Nephron (organoid): ENCODE results near the gene STYK1.
"Not testable (repeated sequence)": the region's sequence is repeated elsewhere in the genome, so short reads cannot be mapped to it uniquely, and the experiment has no call there.

Source experiments
- H3K27ac Mint-ChIP-seq, 3 experiments: 2 replicates each; pipeline ENCODE4 v1.8.0; 2020; ENCODE audit warnings: mixed read lengths in 3 of 3, mild to moderate bottlenecking in 2 of 3, moderate library complexity in 1 of 3
- H3K27me3 Mint-ChIP-seq: 2 replicates; pipeline ENCODE4 v1.8.0; 2021; ENCODE audit warnings: low read depth, mild to moderate bottlenecking, moderate library complexity, mixed read lengths
- H3K36me3 Mint-ChIP-seq: 2 replicates; pipeline ENCODE4 v1.8.0; 2020; ENCODE audit warnings: low read depth, mixed read lengths
- H3K4me1 Mint-ChIP-seq: 2 replicates; pipeline ENCODE4 v1.8.0; 2020; ENCODE audit warnings: mixed read lengths
- H3K4me3 Mint-ChIP-seq, 3 experiments: 2 replicates each; pipeline ENCODE4 v1.8.0; 2020; ENCODE audit warnings: mild to moderate bottlenecking in 3 of 3, mixed read lengths in 3 of 3, moderate library complexity in 2 of 3
- H3K9me3 Mint-ChIP-seq: 2 replicates; pipeline ENCODE4 v1.8.0; 2020; ENCODE audit warnings: mixed read lengths
- CTCF ChIP-seq, 3 experiments: fragments of 200-600 bp; sonication (generic); IDR thresholded peaks; one replicate each; pipeline ENCODE4 v1.5.0; 2021; ENCODE audit warnings: antibody characterized with exemption in 3 of 3; ENCODE audit not compliant: unreplicated experiment in 3 of 3

The STYK1 gene

GRCh38 chr12:10584415-10584814 lies 89.4 kb downstream of the STYK1 start:
- Mint-ChIP-seq H3K9me3 (peaks cover 10% of the 10 kb centered on the region), H3K27me3 (no peaks in the 10 kb centered on the region), H3K27ac (no peak overlapping the region), H3K36me3 (peaks cover 50% of the 10 kb centered on the region), H3K4me3 (no peak overlapping the region), H3K4me1 (no peaks in the 10 kb centered on the region)
- TF ChIP-seq CTCF (IDR thresholded peaks at IDR 0.05; ENCODE audit: unreplicated experiment in 3 of 3): no peak

GRCh38 chr12:10582704-10583103 lies 91.1 kb downstream of the STYK1 start:
- Mint-ChIP-seq H3K9me3 (peaks cover 10% of the 10 kb centered on the region), H3K4me3 (no peak overlapping the region), H3K36me3 (peaks cover 42% of the 10 kb centered on the region), H3K27ac (no peak overlapping the region), H3K4me1 (no peaks in the 10 kb centered on the region), H3K27me3 (no peaks in the 10 kb centered on the region)
- TF ChIP-seq CTCF (IDR thresholded peaks at IDR 0.05; ENCODE audit: unreplicated experiment in 3 of 3): no peak

- H3K4me1 Mint-ChIP-seq, H3K27me3 Mint-ChIP-seq, H3K4me3 Mint-ChIP-seq, H3K27ac Mint-ChIP-seq, H3K9me3 Mint-ChIP-seq: not testable (repeated sequence)
- peaks cover 36% of the 10 kb centered on the region for H3K36me3 Mint-ChIP-seq
Observed at GRCh38 chr12:10582133-10582532, 91.7 kb downstream of the STYK1 start.

- no peak overlapping the region for H3K4me3 Mint-ChIP-seq
- no peak for TF ChIP-seq CTCF (IDR thresholded peaks at IDR 0.05; ENCODE audit: unreplicated experiment in 3 of 3)
- no peak overlapping the region for H3K27ac Mint-ChIP-seq
- H3K9me3 Mint-ChIP-seq: no peaks in the 10 kb centered on the region
- H3K4me1 Mint-ChIP-seq: no peaks in the 10 kb centered on the region
- no peaks in the 10 kb centered on the region for H3K27me3 Mint-ChIP-seq
- H3K36me3 Mint-ChIP-seq: no peaks in the 10 kb centered on the region
Observed at GRCh38 chr12:10574307-10574706, 99.5 kb downstream of the STYK1 start.

- H3K9me3 Mint-ChIP-seq, H3K36me3 Mint-ChIP-seq, H3K4me1 Mint-ChIP-seq, H3K27me3 Mint-ChIP-seq, H3K4me3 Mint-ChIP-seq: not testable (repeated sequence)
- peak overlapping the region in 1 of 3 experiments; percentile 72 for H3K27ac Mint-ChIP-seq
Observed at GRCh38 chr12:10572021-10572490, 101.8 kb downstream of the STYK1 start.

- Mint-ChIP-seq H3K4me1 (no peaks in the 10 kb centered on the region), H3K9me3 (no peaks in the 10 kb centered on the region), H3K27ac (no peak overlapping the region), H3K4me3 (no peak overlapping the region), H3K36me3 (no peaks in the 10 kb centered on the region), H3K27me3 (no peaks in the 10 kb centered on the region)
- TF ChIP-seq CTCF (IDR thresholded peaks at IDR 0.05; ENCODE audit: unreplicated experiment in 3 of 3): no peak
Observed at GRCh38 chr12:10571141-10571540, 102.7 kb downstream of the STYK1 start.
